Stimulated activated CD8-positive, alpha-beta memory T cell treated with anti-CD3 and anti-CD28 coated beads, Interleukin-7, amount 100 ng/mL, for 1 hour (primary cell): ENCODE measurements around the gene IFI27.

Experiments
- DNase-seq, 2 donors: peaks; one replicate each; pipeline ENCODE4 v3.0.0-alpha.2; 2020; ENCODE audit warnings: low read depth in 2 of 2

Gene IFI27

DNA sequence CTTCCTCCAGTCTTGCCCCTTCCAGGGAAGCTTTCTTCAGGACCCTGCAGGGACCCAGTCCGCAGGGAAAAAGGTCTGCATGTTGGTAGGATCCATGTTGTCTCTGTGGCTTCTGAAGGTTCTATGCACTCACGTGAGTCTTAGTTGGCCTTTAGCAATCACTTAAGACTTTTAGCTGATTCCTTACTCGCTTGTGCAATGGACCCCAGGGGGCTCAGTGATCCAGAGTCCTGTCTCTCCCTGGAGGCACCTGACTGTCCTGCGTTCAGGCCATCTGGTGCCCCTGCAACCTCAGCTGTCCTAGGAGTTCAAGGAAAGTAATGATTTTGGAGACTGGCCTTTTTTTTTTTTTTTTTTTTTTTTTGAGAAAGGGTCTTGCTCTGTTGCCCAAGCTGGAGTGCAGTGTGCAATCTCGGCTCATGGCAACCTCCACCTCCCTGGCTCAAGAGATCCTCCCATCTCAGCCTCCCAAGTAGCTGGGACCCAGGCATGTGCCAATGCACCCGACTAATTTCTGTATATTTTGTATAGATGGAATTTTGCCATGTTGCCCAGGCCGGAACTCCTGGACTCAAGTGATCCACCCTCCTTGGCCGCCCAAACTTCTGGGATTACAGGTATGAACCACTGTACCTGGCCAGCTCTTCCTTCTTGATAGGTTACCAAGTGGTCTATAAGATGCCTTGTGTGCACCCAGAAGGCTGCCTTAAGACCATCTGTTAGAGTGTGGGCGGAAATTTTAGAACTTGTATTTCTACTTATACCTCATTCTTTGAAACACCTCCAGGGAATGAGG lies 14.2 kb downstream of the IFI27 start:
- DNase-seq = no peak

DNA sequence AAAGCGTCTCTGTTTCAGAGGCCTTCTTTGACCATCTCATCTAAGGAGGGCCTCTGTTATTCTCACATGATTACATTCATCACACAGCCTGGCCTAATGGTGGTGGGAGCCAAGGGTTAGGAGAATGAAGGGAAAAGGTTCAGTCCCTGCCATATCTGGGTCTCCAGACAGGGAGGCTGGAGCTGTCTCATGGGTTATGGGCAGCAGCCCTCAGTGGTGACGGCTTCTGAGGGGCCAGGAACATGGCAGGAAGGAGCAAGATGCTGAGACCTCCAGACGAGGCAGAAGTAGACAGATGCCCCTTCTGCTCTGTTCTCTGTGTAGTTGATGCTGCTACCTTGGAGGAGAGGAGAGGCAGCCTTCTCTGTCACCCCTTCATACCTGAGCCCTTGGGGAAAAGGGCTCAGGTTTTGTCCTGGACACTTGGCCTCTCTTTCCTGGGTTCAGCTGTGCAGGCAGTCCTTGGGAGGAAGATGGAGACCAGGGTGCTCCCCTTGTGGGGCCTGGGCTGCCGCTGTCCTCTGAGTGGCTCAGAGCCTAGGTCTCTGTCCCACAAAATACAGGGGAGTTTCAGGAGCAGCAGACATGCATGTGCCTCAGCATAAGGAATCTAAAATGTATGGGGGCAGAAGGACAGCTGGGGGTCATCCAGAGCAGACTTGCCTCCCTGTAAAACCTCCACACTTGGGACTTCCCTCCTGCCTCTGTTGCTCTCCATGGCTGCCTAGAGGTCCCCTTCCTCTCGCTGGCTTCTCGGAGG lies 15.3 kb downstream of the IFI27 start:
- DNase-seq = no peak

GRCh38 chr14:94126419-94126677 lies 15.8 kb downstream of the IFI27 start:
- DNase-seq = no peak

GRCh38 chr14:94126800-94127199 lies 16.3 kb downstream of the IFI27 start:
- DNase-seq = no peak

DNA sequence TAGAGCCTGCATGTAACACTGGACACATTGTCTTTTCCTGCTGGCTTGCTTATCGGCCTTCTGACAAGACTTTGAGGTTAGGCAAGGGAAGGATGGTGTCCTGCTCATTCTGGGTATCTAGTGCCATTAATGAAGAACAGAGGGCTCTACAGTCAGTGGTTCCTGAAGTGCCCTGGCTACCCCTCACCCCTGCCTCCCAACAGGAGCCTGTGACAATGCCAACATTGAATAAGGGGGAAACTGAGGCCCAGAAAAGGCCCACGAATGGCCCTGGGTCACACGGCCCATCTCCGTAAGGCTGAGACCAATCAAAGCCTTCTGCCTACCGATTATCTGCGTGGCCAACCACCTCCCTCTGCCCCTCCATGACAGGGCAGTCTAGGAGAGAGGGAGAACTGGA lies 16.8 kb downstream of the IFI27 start:
- no peak for DNase-seq

DNA sequence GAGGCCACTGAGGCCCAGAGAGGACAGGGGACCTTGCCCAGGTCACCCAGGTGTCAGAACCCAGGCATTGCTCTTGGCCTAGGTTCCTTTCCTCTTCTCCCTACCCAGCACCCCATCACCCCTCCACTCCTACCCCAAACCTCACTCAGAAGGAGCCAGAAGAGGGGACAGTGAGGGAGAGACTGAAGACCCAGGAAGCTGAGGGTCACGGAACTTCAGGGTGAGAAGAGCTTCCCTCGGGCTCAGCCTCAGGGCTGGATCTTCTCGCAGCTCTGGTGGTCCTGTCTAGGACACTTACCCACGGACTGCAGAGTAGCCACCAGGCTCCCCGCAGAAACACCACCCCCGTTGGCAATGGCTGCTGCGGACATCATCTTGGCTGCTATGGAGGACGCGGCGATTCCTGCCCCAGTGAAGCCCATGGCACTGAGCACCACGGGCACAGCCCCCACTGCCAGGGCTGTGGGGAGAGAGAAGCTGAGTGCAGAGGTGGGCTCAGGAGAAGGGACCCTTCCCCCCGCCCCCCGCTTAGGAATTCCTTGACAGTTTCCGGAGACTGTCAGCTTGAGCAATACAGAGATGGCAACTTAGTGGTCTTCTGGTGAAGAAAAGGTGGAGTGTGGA lies 17.8 kb downstream of the IFI27 start:
- DNase-seq = no peak

GRCh38 chr14:94129111-94129757 lies 18.7 kb downstream of the IFI27 start, which contains the start of gene IFI27L2:
IFI27L2 (minus strand) TSS chr14:94129604; CDS start chr14:94129564, 40 bp downstream.
- DNase-seq = peak; percentile 25 to 35

GRCh38 chr14:94129758-94130414 lies 19.4 kb downstream of the IFI27 start:
- no peak for DNase-seq

GRCh38 chr14:94132285-94132887 lies 21.9 kb downstream of the IFI27 start:
- peak in 1 of 2 donors; percentile 29 for DNase-seq

GRCh38 chr14:94135476-94135875 lies 24.9 kb downstream of the IFI27 start:
- no peak for DNase-seq

DNA sequence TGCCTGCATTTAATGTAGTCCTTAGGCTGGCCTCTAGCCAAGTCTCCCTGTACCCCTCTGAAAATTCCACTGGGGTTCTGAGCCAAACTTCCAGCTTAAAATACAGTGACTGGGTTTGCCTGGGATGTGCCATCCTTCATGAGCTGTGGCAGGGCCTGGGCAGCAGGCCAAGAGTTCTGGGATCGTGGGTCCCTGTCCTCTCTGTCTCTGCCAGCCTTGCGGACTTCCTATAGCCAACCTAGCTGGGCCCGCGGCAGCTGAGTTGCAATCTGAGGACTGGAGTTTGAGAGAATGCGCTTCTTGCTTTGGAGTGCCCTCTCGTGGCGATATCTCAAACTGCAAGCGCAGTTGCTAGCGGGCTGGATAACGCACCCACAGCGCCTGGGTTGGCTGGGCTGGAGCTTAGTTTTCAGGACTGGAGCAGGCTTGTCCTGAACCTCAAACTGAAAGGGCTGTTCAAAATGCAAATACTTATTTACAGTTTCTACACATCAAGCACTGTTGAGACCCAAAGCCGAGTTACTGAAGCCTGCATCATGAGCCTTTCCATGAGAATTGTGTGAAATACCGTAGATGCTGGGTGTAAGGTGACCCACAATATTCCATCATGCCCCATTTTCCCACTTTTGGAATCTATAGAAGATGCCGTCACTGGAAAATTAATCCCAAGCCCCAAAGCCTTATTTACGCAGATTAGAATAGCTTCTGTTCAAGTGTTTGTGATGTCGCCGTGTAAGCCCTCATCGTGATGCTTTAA lies 26.2 kb downstream of the IFI27 start:
- DNase-seq = peak; percentile 70 to 82

- no peak for DNase-seq
Measured at GRCh38 chr14:94138251-94138650, 27.7 kb downstream of the IFI27 start.

DNA sequence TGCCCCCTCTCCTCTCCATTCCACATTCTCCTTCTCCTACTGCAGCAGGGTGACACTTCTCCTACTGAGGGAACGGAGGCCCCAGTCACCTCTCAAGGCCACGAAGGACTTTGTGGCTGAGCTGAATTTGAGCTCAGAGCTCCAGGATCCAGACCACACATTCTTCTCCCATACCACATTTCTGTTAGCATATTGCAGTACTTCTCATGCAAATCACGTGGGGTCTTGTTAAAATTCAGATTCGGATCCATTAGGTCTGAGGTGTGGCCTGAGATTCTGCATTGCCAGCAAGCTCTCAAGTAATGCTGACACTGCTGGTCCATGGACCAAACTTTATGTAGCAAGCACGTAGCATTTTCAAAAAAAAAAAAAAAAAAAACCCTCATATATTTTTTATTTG lies 28.5 kb downstream of the IFI27 start:
- DNase-seq = no peak

GRCh38 chr14:94139421-94139820 lies 28.9 kb downstream of the IFI27 start:
- DNase-seq = no peak

DNA sequence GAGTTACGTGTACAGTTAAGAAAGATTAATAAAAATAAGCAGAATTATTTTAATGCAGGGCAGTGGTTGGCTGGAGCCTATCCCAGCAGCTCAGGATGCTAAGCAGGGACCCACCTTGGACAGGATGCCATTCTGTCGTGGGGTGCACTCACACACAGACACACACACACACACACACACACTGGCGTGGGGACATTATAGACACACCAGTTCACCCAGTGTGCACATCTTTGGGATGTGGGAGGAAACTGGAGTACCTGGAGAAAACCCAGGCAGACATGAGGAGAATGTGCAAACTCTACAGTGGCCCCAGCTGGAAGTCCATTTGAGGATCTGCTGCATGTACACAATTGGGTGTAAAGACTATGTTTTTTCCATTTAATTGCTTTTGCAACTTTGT lies 31.7 kb downstream of the IFI27 start:
- DNase-seq = no peak

DNA sequence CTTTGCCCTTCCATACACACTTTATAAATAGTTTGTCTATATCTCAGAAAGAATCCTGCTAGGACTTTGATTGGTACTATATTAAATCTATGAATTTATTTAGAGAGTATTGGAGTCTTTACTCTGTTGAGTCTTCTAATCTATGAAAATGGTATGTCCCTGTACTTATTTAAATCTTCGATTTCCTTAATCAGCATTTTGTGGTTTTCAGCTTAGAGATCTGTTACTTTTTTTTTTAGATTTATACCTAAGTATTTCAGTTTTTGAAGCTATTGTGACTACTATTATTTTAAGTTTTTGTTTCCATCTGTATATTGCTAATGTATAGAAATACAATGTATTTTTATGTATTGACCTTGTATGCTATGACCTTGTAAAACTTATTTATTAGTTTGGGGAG lies 32.3 kb downstream of the IFI27 start:
- DNase-seq = no peak

DNA sequence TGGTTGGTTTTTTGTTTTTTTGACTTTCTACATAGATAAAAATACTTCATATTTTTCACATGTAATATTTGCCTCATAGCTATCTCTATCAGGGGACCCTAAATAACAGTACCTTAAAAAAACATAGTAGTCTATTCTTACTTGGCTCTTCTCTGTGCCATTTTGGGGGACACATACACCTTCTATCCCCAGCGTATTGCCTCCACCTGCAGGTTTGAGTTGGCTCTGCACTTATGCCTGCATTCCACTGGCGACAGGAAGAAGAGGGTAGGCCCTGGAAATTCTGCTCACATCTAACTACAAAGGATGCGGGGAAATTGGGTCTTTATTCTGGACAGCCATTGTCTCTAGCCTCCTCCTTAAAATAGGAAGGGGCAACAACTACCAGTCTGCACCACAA lies 32.7 kb downstream of the IFI27 start:
- DNase-seq = no peak

DNA sequence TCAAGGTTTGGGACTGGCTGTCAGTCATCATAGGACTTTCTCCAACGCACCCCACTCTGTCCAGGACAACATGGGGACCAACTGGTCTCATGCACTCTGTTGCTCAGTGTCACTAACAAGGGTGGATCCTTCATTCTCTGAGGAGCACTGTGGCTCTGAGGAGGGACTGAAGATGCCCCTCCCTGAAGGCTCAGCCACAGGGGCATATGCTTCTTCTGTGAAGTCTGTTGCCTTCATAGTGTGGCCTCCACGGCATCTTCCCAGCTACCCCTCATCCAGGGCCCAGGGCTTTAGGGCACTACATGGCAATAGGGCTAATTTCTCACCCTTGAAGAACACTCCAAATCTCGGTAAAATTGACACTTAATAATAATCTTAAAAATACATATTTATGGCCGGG lies 33.2 kb downstream of the IFI27 start:
- DNase-seq = no peak

GRCh38 chr14:94144765-94145164 lies 34.2 kb downstream of the IFI27 start:
- DNase-seq = no peak

DNA sequence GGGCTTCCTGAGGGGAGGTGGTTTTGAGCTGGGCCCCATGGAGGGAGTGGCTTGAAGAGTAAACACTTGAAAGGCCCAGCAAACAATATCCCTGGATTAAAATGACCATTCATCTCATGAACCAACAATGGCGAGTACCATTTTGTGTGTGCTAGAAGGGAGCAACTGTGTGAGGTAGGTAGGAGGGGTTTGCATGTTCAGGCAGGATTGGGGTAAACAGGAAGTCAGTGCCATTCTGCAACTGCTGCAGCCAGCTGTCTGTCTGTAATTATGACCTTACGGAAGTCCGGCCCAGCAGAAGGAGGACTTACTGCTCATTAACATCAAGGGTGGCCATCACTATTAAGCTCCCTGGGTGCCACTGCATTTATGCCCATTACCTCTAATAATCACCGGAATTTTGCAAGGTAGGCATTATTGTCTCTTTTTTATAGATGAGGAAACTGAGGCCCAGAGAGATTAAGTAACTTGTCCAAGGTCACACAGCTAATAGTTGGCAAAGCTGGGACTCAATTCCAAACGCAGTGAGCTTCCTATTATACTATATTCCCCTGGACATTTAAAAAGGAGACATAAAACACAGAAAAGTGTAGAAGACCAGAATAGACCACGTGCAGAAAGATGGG lies 35.5 kb downstream of the IFI27 start:
- DNase-seq = no peak
